Epithelial cell of esophagus (primary cell): Measurements from ENCODE around the gene PCBD1.

Source experiments
- DNase-seq: peaks from one replicate; pipeline ENCODE4 v3.0.0; 2010; ENCODE audit warnings: low read depth
- H3K4me3 ChIP-seq: 2 replicates; pipeline ENCODE4 v1.5.1; 2011; ENCODE audit warnings: mild to moderate bottlenecking, low read length, control low read depth
- CTCF ChIP-seq: IDR thresholded peaks from 2 replicates; pipeline ENCODE4 v1.5.1; 2011; ENCODE audit warnings: low read depth, mild to moderate bottlenecking, low read length, control low read depth, inconsistent platforms; ENCODE audit not compliant: insufficient read depth; ENCODE audit errors: missing control alignments

The PCBD1 gene

GRCh38 chr10:70917226-70917625, 28.9 kb upstream of the PCBD1 start:
- no peak for DNase-seq
- H3K4me3 ChIP-seq: no peak overlapping the region
- no peak for TF ChIP-seq CTCF

- no peak for TF ChIP-seq CTCF
- H3K4me3 ChIP-seq: no peak overlapping the region
- DNase-seq: no peak
Measured at GRCh38 chr10:70916241-70916640, 27.9 kb upstream of the PCBD1 start.

- no peak for DNase-seq
- TF ChIP-seq CTCF: no peak
- no peak overlapping the region for H3K4me3 ChIP-seq
Measured at GRCh38 chr10:70915806-70916205, 27.4 kb upstream of the PCBD1 start.

GRCh38 chr10:70915206-70915605, 26.8 kb upstream of the PCBD1 start:
- no peak for DNase-seq
- no peak for TF ChIP-seq CTCF

GRCh38 chr10:70914316-70914864, 26.0 kb upstream of the PCBD1 start:
- DNase-seq: no peak

More at GRCh38 chr10:70915206-70915605, 26.8 kb upstream of the PCBD1 start:
- no peak overlapping the region for H3K4me3 ChIP-seq

GRCh38 chr10:70913893-70914240, 25.5 kb upstream of the PCBD1 start:
- TF ChIP-seq CTCF: no peak

More at GRCh38 chr10:70914316-70914864, 26.0 kb upstream of the PCBD1 start:
- TF ChIP-seq CTCF: no peak
- H3K4me3 ChIP-seq: no peak overlapping the region

GRCh38 chr10:70913191-70913892, 25.0 kb upstream of the PCBD1 start:
- H3K4me3 ChIP-seq: no peak overlapping the region
- DNase-seq: no peak
- TF ChIP-seq CTCF: no peak

More at GRCh38 chr10:70913893-70914240, 25.5 kb upstream of the PCBD1 start:
- no peak for DNase-seq
- no peak overlapping the region for H3K4me3 ChIP-seq
